Pericardium fibroblast (primary cell): Measurements from ENCODE around the gene GPR42. TPM values are rescaled to one million over a fixed set of nuclear protein-coding genes. Genes with fewer than 3 reads are reported as not detected.

Source experiments
- total RNA-seq: library from RNA; depleted of rRNA; stranded (reverse); fragments of >200 nt; gene quantifications from 2 replicates; pipeline ENCODE4 v1.2.3, GENCODE V29; 2015

Gene GPR42, protein sequence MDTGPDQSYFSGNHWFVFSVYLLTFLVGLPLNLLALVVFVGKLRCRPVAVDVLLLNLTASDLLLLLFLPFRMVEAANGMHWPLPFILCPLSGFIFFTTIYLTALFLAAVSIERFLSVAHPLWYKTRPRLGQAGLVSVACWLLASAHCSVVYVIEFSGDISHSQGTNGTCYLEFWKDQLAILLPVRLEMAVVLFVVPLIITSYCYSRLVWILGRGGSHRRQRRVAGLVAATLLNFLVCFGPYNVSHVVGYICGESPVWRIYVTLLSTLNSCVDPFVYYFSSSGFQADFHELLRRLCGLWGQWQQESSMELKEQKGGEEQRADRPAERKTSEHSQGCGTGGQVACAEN
- not detected in 2 replicates for total RNA-seq

DNA sequence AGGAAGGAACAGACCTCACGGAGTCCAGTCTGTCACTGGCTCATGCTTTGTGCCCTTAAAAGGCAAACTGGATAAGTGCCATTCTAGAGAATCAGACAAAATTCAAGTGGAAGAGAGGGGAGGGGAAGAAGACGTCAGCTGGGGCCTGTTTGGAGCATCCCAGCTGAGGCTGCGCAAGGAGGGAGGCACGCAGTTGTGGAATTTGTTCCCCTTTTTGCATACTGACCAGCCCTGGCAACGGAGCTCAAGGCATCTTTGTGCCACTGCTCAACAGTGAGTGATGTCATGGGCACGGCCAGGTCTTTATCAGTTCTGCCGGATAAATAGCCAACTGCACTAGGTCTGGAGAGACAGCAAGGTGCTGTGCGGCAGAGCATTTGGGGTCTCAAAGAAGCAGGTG, at the start of gene GPR42:
TSS of gene GPR42 (plus strand) at position 347 of the 400 bp plus-strand sequence. CDS start 292 bp downstream, outside the sequence.

DNA sequence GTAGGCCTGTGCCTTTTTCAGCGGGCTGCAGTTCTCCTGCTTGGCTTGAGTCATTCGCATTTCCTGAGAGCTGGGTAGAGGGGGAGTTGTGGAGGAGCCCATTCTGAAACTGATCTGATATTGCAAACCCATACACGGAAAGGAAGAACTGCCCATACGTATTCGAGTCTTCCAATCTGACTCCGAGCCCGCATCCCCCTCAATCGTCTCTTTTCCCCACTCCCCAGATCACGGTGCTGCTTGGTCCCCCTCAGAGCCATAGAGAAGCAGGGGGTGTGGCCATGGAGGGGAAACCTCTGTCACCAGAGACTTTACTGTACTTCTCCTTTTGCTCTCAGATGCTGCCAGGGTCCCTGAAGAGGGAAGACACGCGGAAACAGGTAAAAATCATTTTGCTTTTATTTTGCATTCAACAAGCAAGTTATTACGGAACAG, 42.0 kb upstream of the GPR42 start, which contains the start of gene CD22:
TSS of gene CD22 (plus strand) at position 337 of the 435 bp plus-strand sequence. CDS start 2,854 bp downstream, outside the sequence.

DNA sequence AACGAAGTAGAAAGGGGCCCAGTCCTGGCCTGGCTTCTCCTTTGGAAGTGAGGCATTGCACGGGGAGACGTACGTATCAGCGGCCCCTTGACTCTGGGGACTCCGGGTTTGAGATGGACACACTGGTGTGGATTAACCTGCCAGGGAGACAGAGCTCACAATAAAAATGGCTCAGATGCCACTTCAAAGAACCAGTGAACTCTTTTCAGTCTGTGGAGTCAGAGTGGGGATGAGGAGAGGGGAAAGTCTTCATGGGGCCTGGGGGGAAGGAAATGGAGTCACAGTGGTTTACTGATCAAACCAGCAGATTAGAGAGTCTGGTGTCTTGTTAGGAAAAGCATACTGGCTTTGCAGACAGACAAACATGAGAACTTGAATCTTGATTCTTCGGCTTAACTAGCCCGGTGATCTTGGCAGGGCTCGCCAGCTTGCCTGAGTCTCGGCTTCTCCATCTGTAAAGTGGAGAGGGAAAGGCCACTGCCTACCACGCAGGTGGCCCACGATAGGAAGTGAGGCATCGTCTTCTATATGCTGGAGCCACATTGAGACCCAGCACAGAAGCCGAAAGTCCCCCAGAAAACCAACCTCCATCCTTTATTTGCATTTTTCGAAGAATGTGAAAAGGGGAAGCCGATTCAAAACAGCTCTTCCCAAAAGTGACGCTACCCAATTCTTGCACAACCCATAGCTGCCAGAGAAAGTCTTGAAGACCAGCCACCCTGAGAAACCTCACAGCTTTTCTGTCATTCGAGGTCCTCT, 23.5 kb upstream of the GPR42 start, which contains the start of gene FFAR1:
TSS of gene FFAR1 (plus strand) at position 732 of the 759 bp plus-strand sequence. CDS start 3,650 bp downstream, outside the sequence.

DNA sequence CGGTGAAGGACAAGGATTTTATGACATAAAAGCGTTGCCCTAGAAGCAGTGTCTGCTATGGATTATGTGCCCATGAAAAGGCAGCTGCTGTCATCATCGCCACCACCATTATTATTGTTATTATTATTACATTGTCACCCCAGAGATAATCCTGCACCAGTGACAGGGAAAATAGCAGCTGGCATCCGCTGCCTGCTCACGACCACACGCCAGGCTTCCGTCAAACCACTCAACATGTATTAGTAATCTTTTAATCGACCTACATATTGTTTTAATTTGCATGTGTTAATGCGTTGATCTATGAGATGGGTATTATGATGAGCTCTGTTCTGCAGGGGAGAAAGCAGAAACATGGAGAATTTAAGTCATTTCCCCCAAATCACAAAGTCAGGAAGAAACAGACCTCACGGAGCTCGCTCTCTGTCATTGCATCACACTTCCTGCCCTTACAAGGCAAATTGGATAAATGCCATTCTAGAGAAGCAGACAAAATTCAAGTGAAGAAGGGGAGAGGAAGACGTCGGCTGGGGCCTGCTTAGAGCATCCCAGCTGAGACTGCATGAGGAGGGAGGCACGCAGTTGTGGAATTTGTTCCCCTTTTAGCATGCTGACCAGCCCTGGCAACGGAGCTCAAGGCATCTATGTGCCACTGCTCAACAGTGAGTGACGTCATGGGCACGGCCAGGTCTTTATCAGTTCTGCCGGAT, 12.8 kb upstream of the GPR42 start, which contains the start of gene FFAR3:
TSS of gene FFAR3 (plus strand) at position 594 of the 707 bp plus-strand sequence. CDS start 431 bp downstream, outside the sequence.

Other genes with a start within 250 kb of the GPR42 start
- gene LGI4, start 236.0 kb upstream of the GPR42 start, total RNA-seq = 0.23 and 0.26 TPM in 2 replicates
- gene FXYD1, start 232.2 kb upstream of the GPR42 start, total RNA-seq = 8.5 and 18.8 TPM in 2 replicates
- not detected in 2 replicates for gene FXYD7, start 227.8 kb upstream of the GPR42 start, total RNA-seq
- 118 and 128 TPM in 2 replicates for gene FXYD5, start 216.3 kb upstream of the GPR42 start, total RNA-seq
- not detected in 2 replicates for gene FAM187B, start 142.3 kb upstream of the GPR42 start, total RNA-seq
- 2.0 TPM in 1 of 2 replicates, not detected in the other for gene LSR, start 122.1 kb upstream of the GPR42 start, total RNA-seq
- 67.1 and 76.7 TPM in 2 replicates for gene USF2, start 102.1 kb upstream of the GPR42 start, total RNA-seq
- gene HAMP, start 88.5 kb upstream of the GPR42 start, total RNA-seq = not detected in 2 replicates
- 0.82 and 0.94 TPM in 2 replicates for gene MAG, start 78.9 kb upstream of the GPR42 start, total RNA-seq
- gene CD22, start 41.9 kb upstream of the GPR42 start, total RNA-seq = 0.26 TPM in 1 of 2 replicates, not detected in the other
- gene FFAR1, start 23.2 kb upstream of the GPR42 start, total RNA-seq = not detected in 2 replicates
- 0.12 and 0.26 TPM in 2 replicates for gene FFAR3, start 12.6 kb upstream of the GPR42 start, total RNA-seq
- gene FFAR2, start 77.2 kb downstream of the GPR42 start, total RNA-seq = not detected in 2 replicates
- gene KRTDAP, start 119.4 kb downstream of the GPR42 start, total RNA-seq = not detected in 2 replicates
- gene DMKN, start 142.6 kb downstream of the GPR42 start, total RNA-seq = 22.8 and 37.0 TPM in 2 replicates
- 0.82 and 11.0 TPM in 2 replicates for gene SBSN, start 157.2 kb downstream of the GPR42 start, total RNA-seq
- not detected in 2 replicates for gene GAPDHS, start 162.4 kb downstream of the GPR42 start, total RNA-seq
- 106 and 108 TPM in 2 replicates for gene TMEM147, start 174.6 kb downstream of the GPR42 start, total RNA-seq
- not detected in 2 replicates for gene ATP4A, start 192.6 kb downstream of the GPR42 start, total RNA-seq
- gene PMIS2, start 215.1 kb downstream of the GPR42 start, total RNA-seq = not detected in 2 replicates
- gene HAUS5, start 241.7 kb downstream of the GPR42 start, total RNA-seq = 6.2 and 7.6 TPM in 2 replicates